Large intestine (tissue), 12 donors: Measurements from ENCODE around the gene C14orf93. TPM values are rescaled to one million over a fixed set of nuclear protein-coding genes. Genes with fewer than 3 reads are reported as not detected.
A peak's percentile ranks its signal among the peaks of the same experiment; 100 is the strongest.

ENCODE experiments used
- DNase-seq, 2 donors: peaks; one replicate each; pipeline versions ENCODE4 v3.0.0 to v3.0.0-alpha.2; 2013
- H3K27ac ChIP-seq: one replicate; pipeline ENCODE4 v1.5.1; 2013; ENCODE audit warnings: low read length
- H3K27me3 ChIP-seq: 2 replicates; pipeline ENCODE4 v1.6.1; 2013; ENCODE audit warnings: low read length; ENCODE audit not compliant: control insufficient read depth, insufficient read depth
- H3K36me3 ChIP-seq: 2 replicates; pipeline ENCODE4 v1.6.1; 2013; ENCODE audit warnings: low read length; ENCODE audit not compliant: control insufficient read depth, insufficient read depth
- H3K4me1 ChIP-seq: one replicate; pipeline ENCODE4 v1.6.1; 2013; ENCODE audit warnings: low read length; ENCODE audit not compliant: control insufficient read depth, insufficient read depth
- H3K4me3 ChIP-seq: one replicate; pipeline ENCODE4 v1.5.1; 2013; ENCODE audit warnings: low read length
- H3K9me3 ChIP-seq: one replicate; pipeline ENCODE4 v1.6.1; 2013; ENCODE audit warnings: mild to moderate bottlenecking, low read depth, low read length, moderate library complexity; ENCODE audit not compliant: control insufficient read depth
- WGBS: methylation state at CpG from one replicate; pipeline ENCODE4 v1.1.5; 2013; ENCODE audit warnings: low lambda C conversion rate; ENCODE audit not compliant: insufficient coverage; 5-methylcytosine and 5-hydroxymethylcytosine counted together
- long read RNA-seq, 11 donors: transcript quantifications; one replicate each; lab custom pipeline, GENCODE V29; 2026
- polyA plus RNA-seq: library from polyadenylated mRNA; unstranded; fragments of 120-200 nt; gene quantifications from one replicate; pipeline ENCODE4 v1.2.1, GENCODE V29; 2013

Gene C14orf93
- 15.1 TPM for polyA plus RNA-seq
- long read RNA-seq, donor 1, result 0 reads
- long read RNA-seq, donor 2, partial matches to known transcripts, result 0 of 2 reads
- long read RNA-seq, donor 2, other reads (novel, unspliced or antisense), result 0 of 2 reads
- long read RNA-seq, donor 3, result 0 reads
- long read RNA-seq, donor 4, result 0 reads
- long read RNA-seq, donor 5, partial matches to known transcripts, result 0 of 1 reads
- long read RNA-seq, donor 5, other reads (novel, unspliced or antisense), result 0 of 1 reads
- long read RNA-seq, donor 6, partial matches to known transcripts, result 0 of 5 reads
- long read RNA-seq, donor 6, other reads (novel, unspliced or antisense), result 0 of 5 reads
- long read RNA-seq, donor 7, result 0 reads
- long read RNA-seq, donor 8, partial matches to known transcripts, result 0 of 1 reads
- long read RNA-seq, donor 8, other reads (novel, unspliced or antisense), result 0 of 1 reads
- long read RNA-seq, donor 9, partial matches to known transcripts, result 0 of 4 reads
- long read RNA-seq, donor 9, other reads (novel, unspliced or antisense), result 0 of 4 reads
- long read RNA-seq, donor 10, partial matches to known transcripts, result 0 of 2 reads
- long read RNA-seq, donor 10, other reads (novel, unspliced or antisense), result 0 of 2 reads
- long read RNA-seq, donor 11, result 0 reads

GRCh38 chr14:23009939-23010726 lies at the start of gene C14orf93:
TSS of gene C14orf93 (minus strand) at chr14:23010143. CDS start at chr14:22999023, 11,120 bp downstream.
- WGBS, result 10% methylated on average over 2 of the region's 40 CpGs
- H3K27ac ChIP-seq, result peak within 1 kb of the TSS; percentile 82
- peaks cover 8% of the 10 kb centered on the region for H3K4me1 ChIP-seq
- H3K9me3 ChIP-seq, result no peaks in the 10 kb centered on the region
- peak within 1 kb of the TSS; percentile 61 for H3K4me3 ChIP-seq
- H3K27me3 ChIP-seq, result no peaks in the 10 kb centered on the region
- no peaks in the 10 kb centered on the region for H3K36me3 ChIP-seq
- DNase-seq, result peak; percentile 75 to 88

DNA sequence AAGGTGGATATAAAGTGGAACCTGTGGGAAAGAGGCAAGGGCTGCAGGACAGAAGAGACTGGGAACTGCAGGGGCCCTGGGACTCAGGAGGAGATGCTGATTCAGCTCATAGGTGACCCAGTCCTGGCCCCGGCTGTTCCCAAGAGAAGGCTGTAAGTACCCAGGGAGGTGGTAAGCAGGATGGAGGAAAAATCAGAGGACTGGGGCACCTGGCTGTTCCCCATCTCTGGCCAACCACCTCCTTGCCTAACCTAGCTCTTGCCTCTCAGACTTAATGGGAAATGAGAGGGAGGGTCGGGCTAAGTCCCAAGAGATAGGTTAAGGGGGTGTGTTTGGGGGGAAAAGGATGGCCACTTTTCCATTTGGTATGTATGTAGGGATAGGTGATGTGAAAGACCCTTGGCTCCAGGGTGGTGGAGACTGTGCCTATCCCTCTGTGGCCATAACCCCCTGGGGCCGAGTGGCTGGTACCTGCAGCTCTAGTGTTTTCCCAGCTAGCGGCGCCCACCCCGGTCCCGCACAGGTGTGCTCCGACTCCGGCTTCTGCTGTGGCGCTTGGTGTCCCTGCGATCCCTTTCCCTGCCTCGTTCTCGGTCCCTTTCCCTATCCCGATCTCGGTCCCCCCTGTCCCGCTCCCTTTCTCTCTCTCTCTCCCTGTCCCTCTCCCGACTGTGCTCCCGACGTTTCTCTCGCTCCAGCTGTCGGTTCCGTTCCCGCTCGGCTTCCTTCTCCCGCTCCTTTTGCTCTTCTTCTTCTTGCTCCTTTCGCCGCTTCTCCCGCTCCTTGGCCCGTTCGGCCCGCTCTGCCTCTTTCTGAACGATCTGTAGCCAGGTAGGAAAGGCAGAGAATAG lies 48.9 kb upstream of the C14orf93 start:
- Histone ChIP-seq H3K4me3 (no peak overlapping the region), H3K9me3 (no peaks in the 10 kb centered on the region), H3K4me1 (peaks cover 13% of the 10 kb centered on the region), H3K36me3 (peaks cover 48% of the 10 kb centered on the region), H3K27ac (no peak overlapping the region), H3K27me3 (no peaks in the 10 kb centered on the region)
- no peak for DNase-seq
- WGBS, result 92% methylated on average over 7 of the region's 32 CpGs

DNA sequence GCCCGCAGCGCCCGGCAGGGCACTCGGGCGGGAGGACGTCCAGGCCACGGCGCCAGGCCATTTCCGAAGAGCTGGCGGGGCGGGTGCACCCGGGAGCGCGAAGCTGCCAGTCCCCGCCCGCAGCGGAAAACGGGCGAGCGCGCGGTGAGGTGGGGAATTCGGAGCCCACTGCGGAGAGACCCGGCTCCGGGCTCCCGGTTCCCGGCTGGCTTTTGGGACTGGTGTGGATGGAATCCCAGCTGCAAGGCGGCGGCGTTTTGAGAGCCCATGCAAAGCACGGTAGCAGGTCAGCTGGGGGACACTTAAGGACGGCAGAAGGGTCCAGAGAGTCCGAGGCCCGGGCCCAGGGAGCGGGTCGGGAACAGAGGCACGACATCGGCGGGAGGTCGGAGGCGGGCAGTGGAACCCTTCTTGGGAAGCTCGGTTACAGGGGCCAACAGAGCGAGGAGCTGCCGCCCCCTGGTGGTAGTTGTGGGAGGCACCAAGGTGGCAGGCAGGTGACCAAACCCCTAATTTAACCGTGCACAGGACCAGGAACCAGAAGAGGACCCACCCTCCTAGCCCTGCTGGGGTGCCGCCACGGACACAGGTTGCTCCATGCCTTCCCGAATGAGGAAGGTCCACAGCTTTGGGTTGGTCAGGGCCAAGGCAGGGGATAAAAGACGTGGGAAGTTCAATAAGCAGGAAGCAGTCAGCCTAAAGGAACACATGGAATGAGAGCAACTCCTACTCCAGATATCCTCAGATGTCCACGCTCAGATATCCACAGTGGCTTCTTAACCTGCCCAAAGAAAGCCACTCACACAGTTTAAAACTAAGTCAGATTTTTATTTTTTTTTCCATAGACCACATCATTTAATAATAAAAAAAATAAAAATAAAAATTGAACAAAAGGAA lies 48.1 kb upstream of the C14orf93 start:
- peak overlapping the region; percentile 48 for H3K27ac ChIP-seq
- H3K9me3 ChIP-seq, result no peaks in the 10 kb centered on the region
- WGBS, result no CpG with 5 or more reads among the region's 51 CpGs
- H3K4me1 ChIP-seq, result peaks cover 13% of the 10 kb centered on the region
- peak overlapping the region; percentile 69 for H3K4me3 ChIP-seq
- H3K36me3 ChIP-seq, result peaks cover 42% of the 10 kb centered on the region
- peak; percentile 84 to 87 for DNase-seq
- no peaks in the 10 kb centered on the region for H3K27me3 ChIP-seq

DNA sequence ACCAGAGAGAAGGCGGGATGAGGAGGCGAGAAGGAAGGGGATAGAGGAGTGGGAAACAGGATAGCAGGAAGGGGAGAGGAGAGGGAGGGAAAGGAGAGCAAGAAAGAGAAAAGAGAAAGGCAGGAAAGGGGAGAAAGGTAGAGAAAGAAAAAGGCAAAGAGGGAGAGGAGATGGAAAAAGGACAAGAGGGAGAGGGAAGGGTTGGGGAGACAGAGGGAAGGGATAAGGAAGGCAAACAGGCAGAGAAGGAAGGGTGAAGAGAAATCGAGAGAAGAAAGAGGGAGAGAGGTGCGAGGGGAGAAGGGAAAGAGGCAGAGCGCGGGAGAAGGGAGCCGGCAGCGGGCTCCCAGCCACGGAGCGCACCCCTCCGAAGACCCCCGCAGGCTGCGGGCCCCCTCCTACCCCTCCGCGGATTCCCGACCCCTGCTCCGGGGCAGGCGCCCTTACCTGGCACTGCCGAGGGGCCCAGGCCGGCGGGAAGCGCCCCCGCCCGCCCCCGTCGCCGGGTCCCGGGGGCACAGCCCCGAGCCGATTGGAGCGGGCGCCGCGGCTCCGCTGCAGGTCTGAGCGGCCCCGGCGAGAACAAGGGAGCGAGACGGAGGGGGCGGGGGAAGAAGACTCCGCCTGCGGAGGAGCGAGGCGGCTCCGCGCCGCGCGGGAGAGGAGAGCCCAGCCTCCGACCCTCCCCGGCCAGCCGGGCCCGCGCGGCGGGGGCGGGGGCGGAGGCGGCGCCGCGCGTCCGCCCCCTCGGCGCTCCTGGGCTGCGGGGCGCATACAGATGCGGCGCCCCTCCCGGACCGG lies 47.2 kb upstream of the C14orf93 start, which contains the start of gene CDH24:
Gene CDH24, minus strand, starts transcription at position 565 of the 801 bp plus-strand sequence. CDS start 1,787 bp downstream, outside the sequence.
- DNase-seq, result peak; percentile 55 to 77
- WGBS, result 0% methylated on average over 3 of the region's 73 CpGs
- Histone ChIP-seq H3K9me3 (no peaks in the 10 kb centered on the region), H3K4me1 (peaks cover 13% of the 10 kb centered on the region), H3K4me3 (peak within 1 kb of the TSS; percentile 69), H3K36me3 (peaks cover 33% of the 10 kb centered on the region), H3K27me3 (no peaks in the 10 kb centered on the region), H3K27ac (peak within 1 kb of the TSS; percentile 48)

- Histone ChIP-seq H3K4me1 (peaks cover 13% of the 10 kb centered on the region), H3K9me3 (no peaks in the 10 kb centered on the region), H3K4me3 (peak overlapping the region; percentile 43), H3K27me3 (no peaks in the 10 kb centered on the region), H3K27ac (no peak overlapping the region), H3K36me3 (peaks cover 29% of the 10 kb centered on the region)
- peak; percentile 54 to 69 for DNase-seq
- 0% methylated on average over 1 of the region's 17 CpGs for WGBS
Observed at GRCh38 chr14:23056145-23056955, 46.4 kb upstream of the C14orf93 start.

- no peak for DNase-seq
- WGBS, result no CpG with 5 or more reads among the region's 6 CpGs
- Histone ChIP-seq H3K36me3 (peaks cover 23% of the 10 kb centered on the region), H3K9me3 (no peaks in the 10 kb centered on the region), H3K4me3 (no peak overlapping the region), H3K27me3 (no peaks in the 10 kb centered on the region), H3K27ac (no peak overlapping the region), H3K4me1 (peaks cover 13% of the 10 kb centered on the region)
Observed at GRCh38 chr14:23055621-23056144, 45.7 kb upstream of the C14orf93 start.

DNA sequence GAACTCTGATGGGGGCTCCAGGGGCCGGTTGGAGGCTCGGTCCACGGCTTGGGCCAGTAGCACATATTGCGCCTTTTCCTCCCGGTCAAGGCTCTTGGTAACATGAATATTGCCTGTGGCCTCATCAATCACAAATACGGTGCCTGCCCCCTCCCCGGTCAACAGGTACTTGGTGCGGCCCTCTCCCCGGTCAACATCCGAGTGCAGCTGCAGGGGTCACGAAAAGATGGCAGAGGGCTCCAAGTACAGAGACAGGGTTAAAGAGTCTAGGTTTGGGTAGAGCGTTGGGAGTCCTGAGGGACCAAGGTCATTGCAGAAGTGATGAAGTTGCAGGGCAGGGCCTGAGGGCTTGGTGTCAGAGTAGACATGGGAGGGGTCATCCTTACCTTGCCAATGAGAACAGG lies 45.2 kb upstream of the C14orf93 start:
- no CpG with 5 or more reads among the region's 12 CpGs for WGBS

More for the DNA sequence above, 45.2 kb upstream of the C14orf93 start:
- H3K4me1 ChIP-seq, result peaks cover 13% of the 10 kb centered on the region
- peaks cover 18% of the 10 kb centered on the region for H3K36me3 ChIP-seq
- H3K27me3 ChIP-seq, result no peaks in the 10 kb centered on the region
- no peak for DNase-seq
- no peak overlapping the region for H3K27ac ChIP-seq
- no peak overlapping the region for H3K4me3 ChIP-seq
- no peaks in the 10 kb centered on the region for H3K9me3 ChIP-seq
